Mucosa of gallbladder (tissue), 1 donor: ENCODE measurements around the gene KIRREL2. TPM values are rescaled to one million over a fixed set of nuclear protein-coding genes. Genes with fewer than 3 reads are reported as not detected.
"Not testable (repeated sequence)": the region's sequence is repeated elsewhere in the genome, so short reads cannot be mapped to it uniquely, and the experiment has no call there.

Source experiments
- DNase-seq: peaks from one replicate; pipeline ENCODE4 v3.0.0-alpha.2; 2020; ENCODE audit warnings: low spot score
- total RNA-seq: library from RNA; stranded (reverse); gene quantifications from one replicate; pipeline ENCODE4 v1.2.1, GENCODE V29; 2021
- donor health status: DM: no; HTN: no; CAD: no.

KIRREL2 gene
- total RNA-seq, 1 donor from 2014 or later: 0.12 TPM

GRCh38 chr19:35897706-35898451, 41.2 kb downstream of the KIRREL2 start:
- no peak for DNase-seq

GRCh38 chr19:35898499-35898809, 41.7 kb downstream of the KIRREL2 start:
- DNase-seq: no peak

- peak; percentile 84 for DNase-seq
These were observed 43.0 kb downstream of the KIRREL2 start for GRCh38 chr19:35899547-35900214.

GRCh38 chr19:35901055-35901644, 44.4 kb downstream of the KIRREL2 start:
- DNase-seq: no peak

GRCh38 chr19:35901854-35902661, 45.3 kb downstream of the KIRREL2 start, which contains the start of gene HCST:
Gene HCST, plus strand, starts transcription at chr19:35902529. Its CDS starts 65 bp downstream, at chr19:35902594.
- DNase-seq: no peak

- DNase-seq: no peak
These were observed 46.3 kb downstream of the KIRREL2 start for GRCh38 chr19:35902870-35903475.

- DNase-seq: peak; percentile 83
These were observed 47.0 kb downstream of the KIRREL2 start for GRCh38 chr19:35903550-35904179.

GRCh38 chr19:35904311-35905068, 47.8 kb downstream of the KIRREL2 start:
- DNase-seq: no peak

GRCh38 chr19:35905178-35905727, 48.5 kb downstream of the KIRREL2 start:
- DNase-seq: no peak

- DNase-seq: no peak
These were observed 50.6 kb downstream of the KIRREL2 start for GRCh38 chr19:35907377-35907745.

- no peak for DNase-seq
These were observed 51.3 kb downstream of the KIRREL2 start, which contains the start of gene TYROBP for GRCh38 chr19:35908010-35908441. Gene TYROBP, minus strand, starts transcription at chr19:35908295. Its CDS starts 67 bp downstream, at chr19:35908228.

- DNase-seq: peak; percentile 78
These were observed 52.4 kb downstream of the KIRREL2 start for GRCh38 chr19:35908973-35909683.

- no peak for DNase-seq
These were observed 52.9 kb downstream of the KIRREL2 start for GRCh38 chr19:35909684-35910035.

GRCh38 chr19:35910355-35910754, 53.6 kb downstream of the KIRREL2 start:
- DNase-seq: not testable (repeated sequence)

GRCh38 chr19:35911173-35911572, 54.5 kb downstream of the KIRREL2 start:
- DNase-seq: no peak

GRCh38 chr19:35911790-35912189, 55.1 kb downstream of the KIRREL2 start:
- peak; percentile 62 for DNase-seq

- no peak for DNase-seq
These were observed 56.9 kb downstream of the KIRREL2 start for GRCh38 chr19:35913589-35913988.

- no peak for DNase-seq
These were observed 58.7 kb downstream of the KIRREL2 start for GRCh38 chr19:35915443-35915842.
